Measurements from ENCODE around the gene JPT2.
A peak's percentile ranks its signal among the peaks of the same experiment; 100 is the strongest.

The JPT2 gene

GRCh38 chr16:1677942-1678499, at the start of gene JPT2:
Gene JPT2, plus strand, starts transcription at chr16:1678279. Its CDS starts 34 bp downstream, at chr16:1678313.
- peak; percentile 95 for DNase-seq (ENCODE audit: low spot score)

GRCh38 chr16:1630450-1631213, 47.4 kb upstream of the JPT2 start:
- no peak for DNase-seq (ENCODE audit: low spot score)

GRCh38 chr16:1631230-1631629, 46.8 kb upstream of the JPT2 start:
- DNase-seq (ENCODE audit: low spot score) = no peak

- no peak for DNase-seq (ENCODE audit: low spot score)
Measured at GRCh38 chr16:1631931-1632637, 46.0 kb upstream of the JPT2 start.

GRCh38 chr16:1632638-1632970, 45.5 kb upstream of the JPT2 start:
- no peak for DNase-seq (ENCODE audit: low spot score)

- DNase-seq (ENCODE audit: low spot score) = no peak
Measured at GRCh38 chr16:1633310-1633709, 44.8 kb upstream of the JPT2 start.

GRCh38 chr16:1634541-1634940, 43.5 kb upstream of the JPT2 start:
- no peak for DNase-seq (ENCODE audit: low spot score)

GRCh38 chr16:1635070-1635469, 43.0 kb upstream of the JPT2 start:
- no peak for DNase-seq (ENCODE audit: low spot score)

- DNase-seq (ENCODE audit: low spot score) = no peak
Measured at GRCh38 chr16:1637526-1637925, 40.6 kb upstream of the JPT2 start.

GRCh38 chr16:1638757-1639156, 39.3 kb upstream of the JPT2 start:
- DNase-seq (ENCODE audit: low spot score) = no peak

GRCh38 chr16:1639282-1639681, 38.8 kb upstream of the JPT2 start:
- no peak for DNase-seq (ENCODE audit: low spot score)

GRCh38 chr16:1639860-1640259, 38.2 kb upstream of the JPT2 start:
- no peak for DNase-seq (ENCODE audit: low spot score)

- DNase-seq (ENCODE audit: low spot score) = no peak
Measured at GRCh38 chr16:1640261-1640941, 37.7 kb upstream of the JPT2 start.

- DNase-seq (ENCODE audit: low spot score) = no peak
Measured at GRCh38 chr16:1641261-1641660, 36.8 kb upstream of the JPT2 start.

GRCh38 chr16:1642148-1642547, 35.9 kb upstream of the JPT2 start:
- no peak for DNase-seq (ENCODE audit: low spot score)

GRCh38 chr16:1642753-1643152, 35.3 kb upstream of the JPT2 start:
- DNase-seq (ENCODE audit: low spot score) = no peak

- DNase-seq (ENCODE audit: low spot score) = no peak
Measured at GRCh38 chr16:1643521-1643920, 34.6 kb upstream of the JPT2 start.

GRCh38 chr16:1645914-1646525, 32.1 kb upstream of the JPT2 start:
- DNase-seq (ENCODE audit: low spot score) = peak; percentile 38

GRCh38 chr16:1647856-1648255, 30.2 kb upstream of the JPT2 start:
- no peak for DNase-seq (ENCODE audit: low spot score)

- DNase-seq (ENCODE audit: low spot score) = no peak
Measured at GRCh38 chr16:1650131-1650530, 27.9 kb upstream of the JPT2 start.

- no peak for DNase-seq (ENCODE audit: low spot score)
Measured at GRCh38 chr16:1651094-1651973, 26.7 kb upstream of the JPT2 start.

GRCh38 chr16:1651974-1652312, 26.1 kb upstream of the JPT2 start:
- no peak for DNase-seq (ENCODE audit: low spot score)

Data from SW480 (cell line).